ENCODE data around the gene ELANE.

The ELANE gene

DNA sequence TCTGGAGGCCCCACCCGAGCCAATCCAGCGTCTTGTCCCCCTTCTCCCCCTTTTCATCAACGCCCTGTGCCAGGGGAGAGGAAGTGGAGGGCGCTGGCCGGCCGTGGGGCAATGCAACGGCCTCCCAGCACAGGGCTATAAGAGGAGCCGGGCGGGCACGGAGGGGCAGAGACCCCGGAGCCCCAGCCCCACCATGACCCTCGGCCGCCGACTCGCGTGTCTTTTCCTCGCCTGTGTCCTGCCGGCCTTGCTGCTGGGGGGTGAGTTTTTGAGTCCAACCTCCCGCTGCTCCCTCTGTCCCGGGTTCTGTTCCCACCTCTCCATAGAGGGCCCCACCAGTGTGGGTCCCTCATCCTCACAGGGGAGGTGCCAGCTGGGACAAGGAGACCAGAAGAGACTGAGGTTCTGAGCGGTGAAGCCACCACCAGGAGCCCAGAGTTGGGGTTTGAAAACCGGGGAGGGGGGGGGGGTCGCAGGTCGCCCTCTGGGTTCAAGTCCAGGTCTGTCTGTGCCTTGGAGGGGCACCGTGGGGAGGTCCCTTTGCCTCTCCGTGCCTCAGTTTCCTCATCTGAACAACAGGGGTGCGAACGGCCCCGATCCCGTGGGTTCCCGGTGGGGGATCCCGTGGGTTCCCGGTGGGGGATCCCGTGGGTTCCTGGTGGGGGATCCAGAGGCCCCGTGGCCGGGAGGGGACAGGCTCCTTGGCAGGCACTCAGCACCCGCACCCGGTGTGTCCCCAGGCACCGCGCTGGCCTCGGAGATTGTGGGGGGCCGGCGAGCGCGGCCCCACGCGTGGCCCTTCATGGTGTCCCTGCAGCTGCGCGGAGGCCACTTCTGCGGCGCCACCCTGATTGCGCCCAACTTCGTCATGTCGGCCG is at the start of gene ELANE:
TSS of gene ELANE (plus strand) at position 168 of the 878 bp plus-strand sequence. CDS start at position 194, 26 bp downstream.
- H3K27ac ChIP-seq, result no peak within 1 kb of the TSS
- no peak for TF ChIP-seq ZFX (IDR thresholded peaks at IDR 0.05; ENCODE audit: borderline replicate concordance)
- no peak for TF ChIP-seq CTCF (IDR thresholded peaks at IDR 0.05)

GRCh38 chr19:802498-803098 is 49.5 kb upstream of the ELANE start:
- TF ChIP-seq ZFX (IDR thresholded peaks at IDR 0.05; ENCODE audit: borderline replicate concordance), result no peak
- no peak for TF ChIP-seq CTCF (IDR thresholded peaks at IDR 0.05)
- H3K27ac ChIP-seq, result no peak overlapping the region

- TF ChIP-seq CTCF (IDR thresholded peaks at IDR 0.05) (no peak), ZFX (IDR thresholded peaks at IDR 0.05; ENCODE audit: borderline replicate concordance) (no peak)
- no peak overlapping the region for H3K27ac ChIP-seq
These were observed 49.0 kb upstream of the ELANE start for GRCh38 chr19:803099-803561.

- no peak overlapping the region for H3K27ac ChIP-seq
These were observed 48.3 kb upstream of the ELANE start for GRCh38 chr19:803686-804418.

DNA sequence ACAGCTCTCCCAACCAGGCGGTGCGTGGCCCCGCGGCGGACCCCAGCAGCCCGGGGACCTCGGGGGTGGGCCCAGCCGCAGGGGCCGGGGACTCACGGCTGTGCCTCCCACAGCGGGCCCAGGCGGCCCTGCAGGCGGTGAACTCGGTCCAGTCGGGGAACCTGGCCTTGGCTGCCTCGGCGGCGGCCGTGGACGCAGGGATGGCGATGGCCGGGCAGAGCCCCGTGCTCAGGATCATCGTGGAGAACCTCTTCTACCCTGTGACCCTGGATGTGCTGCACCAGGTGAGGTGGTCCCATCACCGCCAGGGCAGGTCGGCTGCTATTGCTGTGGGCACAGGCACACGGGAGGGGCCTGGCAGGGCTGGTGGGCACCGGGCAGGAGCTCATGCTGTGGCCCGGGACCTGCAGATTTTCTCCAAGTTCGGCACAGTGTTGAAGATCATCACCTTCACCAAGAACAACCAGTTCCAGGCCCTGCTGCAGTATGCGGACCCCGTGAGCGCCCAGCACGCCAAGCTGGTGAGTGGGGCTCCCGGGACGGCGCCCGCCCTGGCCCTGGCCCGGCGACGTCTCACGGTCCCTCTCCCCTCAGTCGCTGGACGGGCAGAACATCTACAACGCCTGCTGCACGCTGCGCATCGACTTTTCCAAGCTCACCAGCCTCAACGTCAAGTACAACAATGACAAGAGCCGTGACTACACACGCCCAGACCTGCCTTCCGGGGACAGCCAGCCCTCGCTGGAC is 47.5 kb upstream of the ELANE start:
- TF ChIP-seq ZFX (IDR thresholded peaks at IDR 0.05; ENCODE audit: borderline replicate concordance), result no peak
- no peak for TF ChIP-seq CTCF (IDR thresholded peaks at IDR 0.05)
- no peak overlapping the region for H3K27ac ChIP-seq

More at GRCh38 chr19:803686-804418, 48.3 kb upstream of the ELANE start:
- TF ChIP-seq ZFX (IDR thresholded peaks at IDR 0.05; ENCODE audit: borderline replicate concordance) (no peak), CTCF (IDR thresholded peaks at IDR 0.05) (no peak)

GRCh38 chr19:805166-805551 is 46.9 kb upstream of the ELANE start:
- H3K27ac ChIP-seq, result no peak overlapping the region

More at GRCh38 chr19:805166-805551, 46.9 kb upstream of the ELANE start:
- TF ChIP-seq CTCF (IDR thresholded peaks at IDR 0.05) (no peak), ZFX (IDR thresholded peaks at IDR 0.05; ENCODE audit: borderline replicate concordance) (no peak)

Measured in 22Rv1 (cell line).